22Rv1 (cell line): ENCODE results near the gene VWA8.
"Not testable (repeated sequence)": the region's sequence is repeated elsewhere in the genome, so short reads cannot be mapped to it uniquely, and the experiment has no call there.

Experiments used
- H3K27ac ChIP-seq: fragments of 450-650 bp; 2 replicates; pipeline ENCODE4 v1.5.1; 2017
- ZFX ChIP-seq: fragments of 450-650 bp; IDR thresholded peaks from 2 replicates; pipeline ENCODE4 v1.6.1; 2017; ENCODE audit warnings: antibody characterized with exemption, borderline replicate concordance
- TF ChIP-seq, protein P1 (sequence below): fragments of 450-650 bp; IDR thresholded peaks from 2 replicates; pipeline ENCODE4 v1.5.1; 2017; ENCODE audit warnings: mild to moderate bottlenecking

VWA8 gene

GRCh38 chr13:41811588-41812021 is 149.3 kb downstream of the VWA8 start:
- peak overlapping the region; percentile 29; the same call in 1 of the 2 replicates for H3K27ac ChIP-seq
- TF ChIP-seq ZFX, result no peak
- TF ChIP-seq, protein P1, sequence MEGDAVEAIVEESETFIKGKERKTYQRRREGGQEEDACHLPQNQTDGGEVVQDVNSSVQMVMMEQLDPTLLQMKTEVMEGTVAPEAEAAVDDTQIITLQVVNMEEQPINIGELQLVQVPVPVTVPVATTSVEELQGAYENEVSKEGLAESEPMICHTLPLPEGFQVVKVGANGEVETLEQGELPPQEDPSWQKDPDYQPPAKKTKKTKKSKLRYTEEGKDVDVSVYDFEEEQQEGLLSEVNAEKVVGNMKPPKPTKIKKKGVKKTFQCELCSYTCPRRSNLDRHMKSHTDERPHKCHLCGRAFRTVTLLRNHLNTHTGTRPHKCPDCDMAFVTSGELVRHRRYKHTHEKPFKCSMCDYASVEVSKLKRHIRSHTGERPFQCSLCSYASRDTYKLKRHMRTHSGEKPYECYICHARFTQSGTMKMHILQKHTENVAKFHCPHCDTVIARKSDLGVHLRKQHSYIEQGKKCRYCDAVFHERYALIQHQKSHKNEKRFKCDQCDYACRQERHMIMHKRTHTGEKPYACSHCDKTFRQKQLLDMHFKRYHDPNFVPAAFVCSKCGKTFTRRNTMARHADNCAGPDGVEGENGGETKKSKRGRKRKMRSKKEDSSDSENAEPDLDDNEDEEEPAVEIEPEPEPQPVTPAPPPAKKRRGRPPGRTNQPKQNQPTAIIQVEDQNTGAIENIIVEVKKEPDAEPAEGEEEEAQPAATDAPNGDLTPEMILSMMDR, result no peak

DNA sequence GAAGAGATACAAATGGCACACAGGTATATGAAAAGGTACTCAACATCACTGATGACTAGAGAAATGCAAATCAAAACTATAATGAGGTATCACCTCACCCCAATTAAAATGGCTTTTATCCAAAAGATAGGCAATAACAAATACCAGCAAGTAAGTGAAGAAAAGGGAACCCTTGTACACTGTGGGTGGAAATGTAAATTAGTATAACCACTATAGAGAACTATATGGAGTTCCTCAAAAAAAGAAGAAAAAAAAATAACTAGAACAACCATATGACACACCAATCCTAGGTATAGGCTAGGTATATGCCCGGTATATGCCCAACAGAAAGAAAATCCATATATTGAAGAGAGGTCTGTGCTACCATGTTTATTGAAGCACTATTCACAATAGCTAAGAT is 150.9 kb downstream of the VWA8 start:
- TF ChIP-seq, protein P1, result no peak
- TF ChIP-seq ZFX, result no peak
- H3K27ac ChIP-seq, result no peak overlapping the region

DNA sequence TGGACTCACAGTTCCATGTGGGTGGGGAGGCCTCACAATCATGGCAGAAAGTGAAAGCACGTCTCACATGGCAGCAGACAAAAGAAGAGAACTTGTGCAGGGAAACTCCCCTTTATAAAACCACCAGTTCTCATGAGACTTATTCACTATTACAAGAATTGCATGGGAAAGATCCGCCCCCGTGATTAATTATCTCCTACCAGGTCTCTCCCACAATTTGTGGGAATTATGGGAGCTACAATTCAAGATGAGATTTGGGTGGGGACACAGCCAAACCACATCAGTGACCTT is 157.5 kb downstream of the VWA8 start:
- H3K27ac ChIP-seq, result not testable (repeated sequence)

DNA sequence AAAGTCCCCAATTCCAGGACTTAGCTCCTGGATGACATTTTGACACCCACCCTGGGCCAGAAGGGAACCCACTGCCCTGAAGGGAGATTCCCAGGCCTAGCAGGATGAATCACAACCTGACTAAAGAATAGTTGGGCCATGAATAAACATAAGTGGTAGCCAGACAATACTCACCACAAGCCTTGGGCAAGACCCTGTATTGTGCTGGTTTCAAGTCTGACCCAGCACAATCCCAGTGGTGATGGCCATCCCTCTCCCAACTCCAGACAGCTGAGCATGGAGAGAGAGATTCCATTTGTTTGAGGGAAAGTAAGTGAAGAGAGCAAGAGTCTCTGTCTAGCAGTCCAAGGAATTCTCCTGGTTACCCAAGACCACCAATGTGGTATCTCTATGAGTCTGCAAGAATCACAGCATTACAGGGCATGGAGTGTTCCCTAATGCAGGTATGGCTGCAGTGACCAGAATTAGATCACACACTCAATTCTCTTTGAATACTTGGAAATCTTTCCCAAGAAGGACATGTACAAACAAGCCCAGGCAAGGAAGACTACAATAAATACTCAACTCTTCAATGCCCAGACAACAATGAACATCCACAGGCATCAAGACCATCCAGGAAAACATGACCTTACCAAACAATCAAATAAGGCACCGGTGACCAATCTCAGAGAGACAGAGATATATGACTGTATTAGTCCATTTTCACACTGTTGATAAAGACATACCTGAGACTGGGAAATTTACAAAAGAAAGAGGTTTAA is 158.0 kb downstream of the VWA8 start:
- no peak for TF ChIP-seq ZFX
- TF ChIP-seq, protein P1, result no peak
- H3K27ac ChIP-seq, result no peak overlapping the region

- H3K27ac ChIP-seq, result no peak overlapping the region
Measured at GRCh38 chr13:41802043-41802683, 158.7 kb downstream of the VWA8 start.

DNA sequence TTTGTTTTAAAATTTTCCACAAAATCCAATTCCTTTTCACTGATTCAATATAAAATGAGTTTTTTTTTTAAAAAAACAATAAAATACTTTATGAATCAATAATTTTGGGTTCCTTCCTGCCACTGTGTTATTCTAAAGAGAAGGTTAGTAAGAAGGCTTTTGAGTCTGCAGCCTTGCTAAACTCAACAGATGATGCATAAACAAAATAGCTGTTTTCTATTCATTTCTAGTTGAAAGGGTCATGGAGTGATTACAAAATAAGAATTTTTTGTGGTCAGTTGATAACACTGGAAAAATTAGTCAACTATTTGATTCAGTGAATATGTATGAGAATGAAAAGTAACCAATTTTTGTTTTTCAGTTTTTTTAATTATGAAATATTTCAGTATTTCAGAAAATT is 169.9 kb downstream of the VWA8 start:
- TF ChIP-seq, protein P1, result no peak
- TF ChIP-seq ZFX, result no peak
- H3K27ac ChIP-seq, result no peak overlapping the region

More at GRCh38 chr13:41802043-41802683, 158.7 kb downstream of the VWA8 start:
- no peak for TF ChIP-seq ZFX
- TF ChIP-seq, protein P1, result no peak

- H3K27ac ChIP-seq, result 0 out of 2 replicates have a peak overlapping the region, but pooled peaks have one; percentile 17
- TF ChIP-seq, protein P1, result no peak
- TF ChIP-seq ZFX, result no peak
Measured at GRCh38 chr13:41788552-41788951, 172.4 kb downstream of the VWA8 start.
